ENCODE measurements around the gene ABTB1.

- TF ChIP-seq POLR2AphosphoS5 (IDR thresholded peaks at IDR 0.05; ENCODE audit: borderline replicate concordance, low read depth, low read length) (no peak), EZH2 (IDR thresholded peaks at IDR 0.05) (no peak)
Measured at GRCh38 chr3:127628426-127628787, 44.3 kb upstream of the ABTB1 start.

All from SK-N-MC (cell line).